Measurements from ENCODE around the gene CLSTN1. TPM values are rescaled to one million over a fixed set of nuclear protein-coding genes. Genes with fewer than 3 reads are reported as not detected.

Gene CLSTN1
- total RNA-seq, 2 experiments from 2014 or later: 29.3 to 29.9 TPM

DNA sequence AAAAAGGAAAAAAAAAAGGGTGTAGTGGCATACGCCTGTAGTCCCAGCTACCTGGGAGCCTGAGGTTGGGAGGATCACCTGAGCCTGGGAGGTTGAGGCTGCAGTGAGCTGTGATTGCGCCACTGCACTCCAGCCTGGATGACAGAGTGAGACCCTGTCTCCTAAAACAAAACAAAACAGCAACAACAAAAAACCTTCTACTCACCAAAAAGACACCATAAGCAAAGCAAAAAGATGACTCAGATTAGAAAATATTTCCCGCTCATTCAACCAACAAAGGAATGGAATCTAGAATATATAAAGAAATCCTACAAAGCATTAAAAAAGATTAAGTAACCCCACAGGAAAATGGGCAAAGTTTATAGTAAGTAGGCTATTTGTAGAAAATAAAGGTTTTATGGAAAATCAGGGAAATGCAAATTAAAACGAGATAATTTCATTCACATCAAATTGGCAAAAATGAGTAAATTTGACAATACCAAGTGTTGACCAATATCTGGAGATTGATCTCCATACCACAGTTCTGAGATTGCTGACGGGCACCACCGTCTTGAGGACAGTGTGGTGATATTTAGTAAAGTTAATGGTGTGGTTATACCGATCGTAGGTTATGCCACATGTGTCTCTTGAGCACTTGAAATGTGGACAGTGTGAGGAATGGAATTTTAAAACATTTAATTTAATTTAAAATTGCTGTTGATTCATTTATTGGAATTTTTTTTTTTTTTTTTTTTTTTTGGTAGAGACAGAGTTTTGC, 118.2 kb downstream of the CLSTN1 start:
- Mint-ChIP-seq H3K27me3 (no peaks in the 10 kb centered on the region), H3K4me3 (no peak overlapping the region), H3K27ac (peak overlapping the region; percentile 85), H3K4me1 (ENCODE audit: low read depth) (peaks cover 55% of the 10 kb centered on the region), H3K9me3 (peaks cover 6% of the 10 kb centered on the region), H3K36me3 (ENCODE audit: low read depth) (peaks cover 59% of the 10 kb centered on the region)
- intact Hi-C loops (cut with micrococcal nuclease): no loop called here
- ChIA-PET POLR2A (interaction anchor here (0.6 to 1.9 kb wide), 4 partner anchors 10 to 37 kb away, joined by 3 to 9 read pairs (median 4); no protein-coding TSS in a partner anchor), CTCF (interaction anchor here (1.6 kb wide), 1 partner anchor 19 kb away, joined by 3 read pairs; no protein-coding TSS in a partner anchor)
- no peak for ATAC-seq
- DNase-seq: no peak
- TF ChIP-seq, protein P1, sequence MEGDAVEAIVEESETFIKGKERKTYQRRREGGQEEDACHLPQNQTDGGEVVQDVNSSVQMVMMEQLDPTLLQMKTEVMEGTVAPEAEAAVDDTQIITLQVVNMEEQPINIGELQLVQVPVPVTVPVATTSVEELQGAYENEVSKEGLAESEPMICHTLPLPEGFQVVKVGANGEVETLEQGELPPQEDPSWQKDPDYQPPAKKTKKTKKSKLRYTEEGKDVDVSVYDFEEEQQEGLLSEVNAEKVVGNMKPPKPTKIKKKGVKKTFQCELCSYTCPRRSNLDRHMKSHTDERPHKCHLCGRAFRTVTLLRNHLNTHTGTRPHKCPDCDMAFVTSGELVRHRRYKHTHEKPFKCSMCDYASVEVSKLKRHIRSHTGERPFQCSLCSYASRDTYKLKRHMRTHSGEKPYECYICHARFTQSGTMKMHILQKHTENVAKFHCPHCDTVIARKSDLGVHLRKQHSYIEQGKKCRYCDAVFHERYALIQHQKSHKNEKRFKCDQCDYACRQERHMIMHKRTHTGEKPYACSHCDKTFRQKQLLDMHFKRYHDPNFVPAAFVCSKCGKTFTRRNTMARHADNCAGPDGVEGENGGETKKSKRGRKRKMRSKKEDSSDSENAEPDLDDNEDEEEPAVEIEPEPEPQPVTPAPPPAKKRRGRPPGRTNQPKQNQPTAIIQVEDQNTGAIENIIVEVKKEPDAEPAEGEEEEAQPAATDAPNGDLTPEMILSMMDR (IDR thresholded peaks at IDR 0.05): no peak

DNA sequence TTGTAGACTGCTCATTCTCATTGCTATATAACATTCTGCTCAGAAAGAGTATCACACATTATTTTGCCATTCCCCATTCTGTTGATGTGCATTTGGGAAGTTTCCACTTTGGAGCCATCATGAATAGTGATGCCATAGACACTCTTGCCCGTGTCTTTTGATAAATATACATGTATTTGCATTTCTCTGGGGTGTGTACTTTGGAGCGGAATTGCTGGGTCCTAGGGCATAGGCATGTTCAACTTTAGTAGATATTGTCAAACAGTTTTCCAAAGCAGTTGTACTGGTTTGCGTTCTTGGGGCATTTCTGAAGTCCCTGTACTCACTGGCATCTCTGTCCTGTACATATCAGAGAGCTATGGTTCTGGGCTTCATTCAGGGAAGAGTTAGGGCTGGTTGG, 120.1 kb downstream of the CLSTN1 start:
- TF ChIP-seq, protein P1 (IDR thresholded peaks at IDR 0.05): no peak
- H3K9me3 Mint-ChIP-seq: peaks cover 6% of the 10 kb centered on the region
- ATAC-seq (no peak), DNase-seq (no peak)
- H3K27ac Mint-ChIP-seq: peak overlapping the region; percentile 90
- peaks cover 65% of the 10 kb centered on the region for H3K4me1 Mint-ChIP-seq (ENCODE audit: low read depth)
- H3K27me3 Mint-ChIP-seq: no peaks in the 10 kb centered on the region
- POLR2A ChIA-PET: interaction anchor here (0.7 to 2.9 kb wide), 7 partner anchors 9 to 56 kb away, joined by 3 to 11 read pairs (median 4); no protein-coding TSS in a partner anchor
- CTCF ChIA-PET: interaction anchor here (0.8 to 3.1 kb wide), 9 partner anchors 11 to 88 kb away, joined by 3 to 18 read pairs (median 5); no protein-coding TSS in a partner anchor
- H3K36me3 Mint-ChIP-seq (ENCODE audit: low read depth): peaks cover 63% of the 10 kb centered on the region
- H3K4me3 Mint-ChIP-seq: no peak overlapping the region
- intact Hi-C loops (cut with micrococcal nuclease): no loop called here

DNA sequence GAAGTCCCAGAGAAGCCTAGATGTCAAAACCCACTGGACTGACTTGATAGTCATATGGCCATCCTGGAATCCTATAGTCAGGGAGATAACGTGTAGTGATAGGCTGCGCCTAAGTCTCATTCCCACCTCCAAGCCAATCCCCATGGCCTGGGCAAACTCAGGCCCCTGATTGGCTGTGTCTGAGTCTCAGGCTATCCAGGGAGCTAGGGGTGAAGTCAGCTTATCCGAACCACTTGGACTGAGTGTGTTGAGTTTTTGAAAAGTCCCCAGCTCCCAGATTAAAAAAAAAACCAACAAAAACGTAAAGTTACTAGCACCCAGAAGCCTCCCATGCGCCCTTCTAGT, 120.6 kb downstream of the CLSTN1 start:
- Mint-ChIP-seq H3K36me3 (ENCODE audit: low read depth) (peaks cover 67% of the 10 kb centered on the region), H3K9me3 (peaks cover 6% of the 10 kb centered on the region), H3K27ac (peak overlapping the region; percentile 90), H3K27me3 (no peaks in the 10 kb centered on the region), H3K4me3 (no peak overlapping the region), H3K4me1 (ENCODE audit: low read depth) (peaks cover 69% of the 10 kb centered on the region)
- TF ChIP-seq, protein P1 (IDR thresholded peaks at IDR 0.05): no peak
- DNase-seq: no peak
- intact Hi-C loops (cut with micrococcal nuclease): no loop called here
- CTCF ChIA-PET: interaction anchor here (0.9 to 3.1 kb wide), 11 partner anchors 12 to 88 kb away, joined by 3 to 18 read pairs (median 4); no protein-coding TSS in a partner anchor
- POLR2A ChIA-PET: interaction anchor here (0.7 to 2.9 kb wide), 7 partner anchors 8 to 56 kb away, joined by 3 to 11 read pairs (median 4); no protein-coding TSS in a partner anchor
- no peak for ATAC-seq

DNA sequence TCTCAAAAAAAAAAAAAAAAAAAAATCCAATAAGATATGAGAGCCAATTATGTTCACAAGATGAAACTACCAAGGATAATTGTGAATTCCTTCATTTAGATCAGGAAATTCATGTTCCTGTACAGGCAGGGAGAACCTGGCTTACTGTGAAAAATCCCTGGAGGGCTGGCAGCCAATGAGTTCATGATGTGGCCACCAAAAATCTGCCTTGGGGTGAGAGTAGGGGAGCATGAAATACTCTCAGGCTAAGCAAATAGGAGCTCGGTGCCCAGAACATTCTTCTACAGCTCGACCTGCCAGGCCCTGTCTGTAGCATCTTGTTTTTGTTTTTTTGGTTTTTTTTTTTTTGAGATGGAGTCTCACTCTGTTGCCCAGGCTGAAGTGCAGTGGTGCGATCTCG, 122.1 kb downstream of the CLSTN1 start:
- Mint-ChIP-seq H3K4me3 (no peak overlapping the region), H3K9me3 (peaks cover 6% of the 10 kb centered on the region), H3K27ac (no peak overlapping the region), H3K27me3 (no peaks in the 10 kb centered on the region), H3K4me1 (ENCODE audit: low read depth) (peaks cover 68% of the 10 kb centered on the region), H3K36me3 (ENCODE audit: low read depth) (peaks cover 65% of the 10 kb centered on the region)
- TF ChIP-seq, protein P1 (IDR thresholded peaks at IDR 0.05): no peak
- intact Hi-C loops (cut with micrococcal nuclease): no loop called here
- DNase-seq (no peak), ATAC-seq (no peak)
- CTCF ChIA-PET: interaction anchor here (1.0 to 3.1 kb wide), 8 partner anchors 11 to 114 kb away, joined by 3 to 18 read pairs (median 7); no protein-coding TSS in a partner anchor
- POLR2A ChIA-PET: interaction anchor here (0.9 to 2.9 kb wide), 6 partner anchors 10 to 72 kb away, joined by 3 to 11 read pairs (median 4); partner anchors contain the start of gene PIK3CD

DNA sequence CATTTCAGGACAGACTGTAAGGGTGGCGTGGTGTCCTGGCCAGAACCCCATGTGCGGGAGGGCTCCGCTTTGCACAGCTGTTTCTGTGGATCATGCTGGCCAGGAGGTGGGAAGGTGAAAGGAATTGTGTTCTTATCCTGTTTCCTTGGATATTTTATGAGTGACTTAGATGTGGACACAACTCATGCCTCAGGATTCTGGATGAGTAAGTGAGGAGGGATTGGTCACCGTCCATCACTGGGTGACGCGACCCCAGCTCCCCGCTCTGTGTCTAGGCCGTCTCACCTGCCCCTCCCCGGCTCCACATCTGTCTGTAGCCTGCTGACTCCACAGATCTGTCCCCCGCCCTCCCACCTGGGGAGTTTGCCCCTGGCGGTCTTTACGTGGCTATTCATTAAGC, 123.4 kb downstream of the CLSTN1 start:
- peaks cover 6% of the 10 kb centered on the region for H3K9me3 Mint-ChIP-seq
- DNase-seq (no peak), ATAC-seq (no peak)
- peaks cover 57% of the 10 kb centered on the region for H3K36me3 Mint-ChIP-seq (ENCODE audit: low read depth)
- POLR2A ChIA-PET: no interaction called here
- H3K4me1 Mint-ChIP-seq (ENCODE audit: low read depth): peaks cover 63% of the 10 kb centered on the region
- CTCF ChIA-PET: no interaction called here
- intact Hi-C loops (cut with micrococcal nuclease): no loop called here
- H3K27me3 Mint-ChIP-seq: no peaks in the 10 kb centered on the region
- peak overlapping the region; percentile 47 for H3K27ac Mint-ChIP-seq
- no peak overlapping the region for H3K4me3 Mint-ChIP-seq
- TF ChIP-seq, protein P1 (IDR thresholded peaks at IDR 0.05): no peak

All from activated CD8-positive, alpha-beta T cell treated with anti-CD3 and anti-CD28 coated beads for 36 hours (primary cell).